SK-N-SH (cell line): ENCODE measurements around the gene TMEM165. TPM values are rescaled to one million over a fixed set of nuclear protein-coding genes. Genes with fewer than 3 reads are reported as not detected.

ENCODE experiments used
- CTCF ChIA-PET: fragments of 300-600, 350-600 bp; formaldehyde crosslinking; extraction: SDS; loops from one replicate; lab custom pipeline; 2021; lab: Yijun Ruan, JAX
- POLR2A ChIA-PET: fragments of 350-600 bp; sonication (Branson Sonifier 250); formaldehyde crosslinking; extraction: SDS; loops from one replicate; lab custom pipeline; 2020; ENCODE audit warnings: antibody characterized with exemption, inconsistent platforms; lab: Yijun Ruan, JAX
- DNase-seq: peaks from one replicate; pipeline ENCODE4 v3.0.0; 2012
- H2AFZ ChIP-seq: fragments of 200-600 bp; sonication (generic); 2 replicates; pipeline ENCODE4 v1.8.1; 2016; ENCODE audit warnings: antibody characterized with exemption, mild to moderate bottlenecking, low read depth
- H3F3A ChIP-seq: fragments of 200-600 bp; sonication (generic); replicated peaks from 2 replicates; pipeline ENCODE3; 2016; ENCODE audit warnings: antibody characterized with exemption, mild to moderate bottlenecking; ENCODE audit not compliant: insufficient read depth
- H3K27ac ChIP-seq, 2 experiments: fragments of 200-500 bp in 1 of 2; fragments of 200-600 bp in 1 of 2; sonication (Bioruptor generic) in 1 of 2; sonication (generic), shearing (Covaris generic) in 1 of 2; 2 replicates each; pipeline versions ENCODE4 v1.5.1 to v1.6.1; 2014 to 2016; ENCODE audit warnings: low read depth in 2 of 2, inconsistent platforms in 1 of 2, low read length in 1 of 2, mild to moderate bottlenecking in 1 of 2, mixed read lengths in 1 of 2
- H3K27me3 ChIP-seq: fragments of 200-600 bp; sonication (generic), shearing (Covaris generic); 2 replicates; pipeline ENCODE4 v1.6.1; 2016; ENCODE audit warnings: mixed run types; ENCODE audit not compliant: insufficient read depth
- H3K36me3 ChIP-seq, 2 experiments: fragments of 200-500 bp in 1 of 2; fragments of 200-600 bp in 1 of 2; sonication (Bioruptor generic) in 1 of 2; sonication (generic) in 1 of 2; replicated peaks in 1 of 2; 2 replicates each; pipeline versions ENCODE3 to v1.5.1; 2014 to 2016; ENCODE audit warnings: low read length in 1 of 2, mild to moderate bottlenecking in 1 of 2; ENCODE audit not compliant: insufficient read depth in 2 of 2, control insufficient read depth in 1 of 2
- H3K4me1 ChIP-seq, 2 experiments: fragments of 200-500 bp in 1 of 2; fragments of 200-600 bp in 1 of 2; sonication (Bioruptor generic) in 1 of 2; sonication (generic), shearing (Covaris generic) in 1 of 2; 2 replicates each; pipeline versions ENCODE4 v1.5.1 to v1.6.1; 2014 to 2016; ENCODE audit warnings: low read depth in 1 of 2, low read length in 1 of 2, mixed run types in 1 of 2; ENCODE audit not compliant: insufficient read depth in 2 of 2, control insufficient read depth in 1 of 2
- H3K4me2 ChIP-seq: fragments of 200-600 bp; sonication (generic), shearing (Covaris generic); 2 replicates; pipeline ENCODE4 v1.6.1; 2017; ENCODE audit warnings: mixed run types
- H3K4me3 ChIP-seq, 2 experiments: fragments of 200-500 bp in 1 of 2; fragments of 200-600 bp in 1 of 2; sonication (Bioruptor generic) in 1 of 2; sonication (generic), shearing (Covaris generic) in 1 of 2; 2 replicates each; pipeline versions ENCODE4 v1.5.1 to v1.8.1; 2014 to 2016; ENCODE audit warnings: low read depth in 2 of 2, inconsistent platforms in 1 of 2, low read length in 1 of 2, mild to moderate bottlenecking in 1 of 2, mixed read lengths in 1 of 2, moderate library complexity in 1 of 2
- H3K79me2 ChIP-seq: fragments of 200-600 bp; sonication (generic); 2 replicates; pipeline ENCODE4 v1.8.1; 2017; ENCODE audit warnings: mild to moderate bottlenecking; ENCODE audit not compliant: insufficient read depth
- H3K9ac ChIP-seq: fragments of 200-600 bp; sonication (generic); 2 replicates; pipeline ENCODE4 v1.6.1; 2017; ENCODE audit warnings: mixed run types
- H3K9me2 ChIP-seq: fragments of 200-600 bp; sonication (generic); 2 replicates; pipeline ENCODE4 v1.6.1; 2017; ENCODE audit warnings: mixed run types
- H3K9me3 ChIP-seq: fragments of 200-600 bp; sonication (generic); 2 replicates; pipeline ENCODE4 v1.6.1; 2017; ENCODE audit warnings: mixed run types, mild to moderate bottlenecking, moderate library complexity
- H4K20me1 ChIP-seq: fragments of 200-600 bp; sonication (generic); 2 replicates; pipeline ENCODE4 v1.6.1; 2017; ENCODE audit warnings: mild to moderate bottlenecking, mixed run types; ENCODE audit not compliant: insufficient read depth
- CTCF ChIP-seq: fragments of 200-600 bp; sonication (generic); IDR thresholded peaks from 2 replicates; pipeline ENCODE4 v1.6.1; 2017; ENCODE audit warnings: antibody characterized with exemption, mild to moderate bottlenecking, moderate library complexity
- ELF1 ChIP-seq: IDR thresholded peaks from 2 replicates; pipeline ENCODE4 v1.4.0; 2012
- EP300 ChIP-seq, 2 experiments: IDR thresholded peaks; 2 replicates each; pipeline versions ENCODE4 v1.4.0 to v1.6.1; 2012; ENCODE audit warnings: borderline replicate concordance in 1 of 2, low read depth in 1 of 2, low read length in 1 of 2
- FOSL2 ChIP-seq: IDR thresholded peaks from 2 replicates; pipeline ENCODE4 v1.4.0; 2012; ENCODE audit warnings: low read depth, mild to moderate bottlenecking, moderate library complexity, borderline replicate concordance
- MEF2A ChIP-seq: IDR thresholded peaks from 2 replicates; pipeline ENCODE4 v1.4.0; 2012; ENCODE audit warnings: low read depth, borderline replicate concordance
- MXI1 ChIP-seq: IDR thresholded peaks from 2 replicates; pipeline ENCODE4 v1.6.1; 2012; ENCODE audit warnings: mild to moderate bottlenecking, low read depth, low read length, improper control_type of control experiment
- POLR2AphosphoS5 ChIP-seq: IDR thresholded peaks from 2 replicates; pipeline ENCODE4 v1.6.1; 2012; ENCODE audit warnings: low read depth, low read length
- RAD21 ChIP-seq: IDR thresholded peaks from 2 replicates; pipeline ENCODE4 v1.6.1; 2012; ENCODE audit warnings: mild to moderate bottlenecking, low read length
- RCOR1 ChIP-seq: fragments of 150-350 bp; IDR thresholded peaks from 2 replicates; pipeline ENCODE4 v1.6.1; 2017; ENCODE audit warnings: antibody characterized with exemption, low read length
- REST ChIP-seq: IDR thresholded peaks from 2 replicates; pipeline ENCODE4 v1.6.1; 2012; ENCODE audit warnings: mild to moderate bottlenecking, low read depth, low read length, moderate library complexity
- RFX5 ChIP-seq: IDR thresholded peaks from 2 replicates; pipeline ENCODE4 v1.6.1; 2012; ENCODE audit warnings: mild to moderate bottlenecking, improper control_type of control experiment, low read length
- RXRA ChIP-seq: IDR thresholded peaks from 2 replicates; pipeline ENCODE4 v1.4.0; 2012; ENCODE audit warnings: low read depth, mild to moderate bottlenecking, borderline replicate concordance
- SIN3A ChIP-seq: IDR thresholded peaks from 2 replicates; pipeline ENCODE4 v1.6.1; 2012; ENCODE audit warnings: low read depth, mild to moderate bottlenecking, low read length, moderate library complexity, borderline replicate concordance
- SMC3 ChIP-seq: IDR thresholded peaks from 2 replicates; pipeline ENCODE4 v1.6.1; 2012; ENCODE audit warnings: low read depth, low read length, improper control_type of control experiment
- TAF1 ChIP-seq: IDR thresholded peaks from 2 replicates; pipeline ENCODE4 v1.6.1; 2012; ENCODE audit warnings: low read depth, mild to moderate bottlenecking, low read length, moderate library complexity, borderline replicate concordance
- TEAD4 ChIP-seq: IDR thresholded peaks from 2 replicates; pipeline ENCODE4 v1.4.0; 2012; ENCODE audit warnings: mild to moderate bottlenecking, borderline replicate concordance; ENCODE audit not compliant: insufficient read depth
- USF1 ChIP-seq: IDR thresholded peaks from 2 replicates; pipeline ENCODE4 v1.4.0; 2012; ENCODE audit warnings: low read depth, borderline replicate concordance
- WGBS: methylation state at CpG from one replicate; pipeline ENCODE4 v1.1.6; 2017; ENCODE audit warnings: low lambda C conversion rate; 5-methylcytosine and 5-hydroxymethylcytosine counted together
- polyA plus RNA-seq, 3 experiments: library from polyadenylated mRNA; depleted of rRNA; stranded (reverse); fragments of >200 nt; gene quantifications; 2 replicates each; pipeline ENCODE4 v1.2.3, GENCODE V29; 2012
- TF ChIP-seq, protein P1 (sequence below): IDR thresholded peaks from 2 replicates; pipeline ENCODE4 v1.4.0; 2012; ENCODE audit warnings: low read depth, borderline replicate concordance

TMEM165 gene
- polyA plus RNA-seq, 1 of the 3 experiments (the other 2 are of a cell fraction): 58.6 TPM

DNA sequence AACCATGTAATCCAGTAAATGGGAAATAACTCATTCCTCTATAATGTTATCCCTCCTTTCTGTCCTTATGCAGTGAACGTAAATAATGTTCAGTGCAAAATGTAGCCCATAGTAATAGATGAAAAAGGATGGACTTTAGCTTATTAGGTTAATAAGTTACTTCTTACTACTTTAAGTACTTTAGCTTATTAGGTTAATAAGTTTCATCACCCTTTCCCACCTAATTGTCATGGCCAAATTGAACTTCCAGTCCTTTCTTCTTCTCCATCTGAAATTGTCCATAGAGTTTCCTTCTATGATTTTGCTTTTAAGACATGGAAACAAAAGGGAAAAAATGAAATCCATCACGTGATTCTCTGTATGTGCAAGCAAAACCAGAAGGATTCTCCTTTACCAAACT is 15.2 kb upstream of the TMEM165 start:
- H3K9ac ChIP-seq: no peak overlapping the region
- DNase-seq: no peak
- POLR2A ChIA-PET: no interaction called here
- no peaks in the 10 kb centered on the region for H3K36me3 ChIP-seq
- no peak overlapping the region for H3K4me3 ChIP-seq
- WGBS: 69% methylated on average over 2 of the region's 2 CpGs
- no peaks in the 10 kb centered on the region for H3K27me3 ChIP-seq
- no peak overlapping the region for H3K4me2 ChIP-seq
- H2AFZ ChIP-seq: no peak overlapping the region
- H3K27ac ChIP-seq: no peak overlapping the region
- TF ChIP-seq FOSL2: no peak
- TF ChIP-seq REST: no peak
- no peak for TF ChIP-seq TEAD4
- no peak for TF ChIP-seq RAD21
- no peak for TF ChIP-seq RCOR1
- TF ChIP-seq SIN3A: no peak
- TF ChIP-seq TAF1: no peak
- TF ChIP-seq MXI1: no peak
- no peak for TF ChIP-seq RXRA
- no peak for TF ChIP-seq EP300 (IDR thresholded peaks at IDR 0.05; ENCODE audit: borderline replicate concordance in 1 of 2, low read depth in 1 of 2, low read length in 1 of 2)
- TF ChIP-seq POLR2AphosphoS5: no peak
- TF ChIP-seq, protein P1, sequence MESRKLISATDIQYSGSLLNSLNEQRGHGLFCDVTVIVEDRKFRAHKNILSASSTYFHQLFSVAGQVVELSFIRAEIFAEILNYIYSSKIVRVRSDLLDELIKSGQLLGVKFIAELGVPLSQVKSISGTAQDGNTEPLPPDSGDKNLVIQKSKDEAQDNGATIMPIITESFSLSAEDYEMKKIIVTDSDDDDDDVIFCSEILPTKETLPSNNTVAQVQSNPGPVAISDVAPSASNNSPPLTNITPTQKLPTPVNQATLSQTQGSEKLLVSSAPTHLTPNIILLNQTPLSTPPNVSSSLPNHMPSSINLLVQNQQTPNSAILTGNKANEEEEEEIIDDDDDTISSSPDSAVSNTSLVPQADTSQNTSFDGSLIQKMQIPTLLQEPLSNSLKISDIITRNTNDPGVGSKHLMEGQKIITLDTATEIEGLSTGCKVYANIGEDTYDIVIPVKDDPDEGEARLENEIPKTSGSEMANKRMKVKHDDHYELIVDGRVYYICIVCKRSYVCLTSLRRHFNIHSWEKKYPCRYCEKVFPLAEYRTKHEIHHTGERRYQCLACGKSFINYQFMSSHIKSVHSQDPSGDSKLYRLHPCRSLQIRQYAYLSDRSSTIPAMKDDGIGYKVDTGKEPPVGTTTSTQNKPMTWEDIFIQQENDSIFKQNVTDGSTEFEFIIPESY: no peak
- no peak for TF ChIP-seq MEF2A
- no peak for TF ChIP-seq CTCF
- no peak for TF ChIP-seq ELF1
- no peak for TF ChIP-seq RFX5
- no peak for TF ChIP-seq SMC3
- no peak for TF ChIP-seq USF1
- H3K4me1 ChIP-seq: no peaks in the 10 kb centered on the region
- H3K79me2 ChIP-seq: no peaks in the 10 kb centered on the region
- CTCF ChIA-PET: no interaction called here
- no peaks in the 10 kb centered on the region for H3K9me3 ChIP-seq
- no peaks in the 10 kb centered on the region for H3K9me2 ChIP-seq
- H4K20me1 ChIP-seq: no peaks in the 10 kb centered on the region
- no peaks in the 10 kb centered on the region for H3F3A ChIP-seq
